Fibroblast of peridontal ligament (primary cell): ENCODE data around the gene ZNRF3.

Source experiments
- DNase-seq: peaks from one replicate; pipeline ENCODE4 v3.0.0-alpha.2; 2010; ENCODE audit errors: extremely low read depth

The ZNRF3 gene

GRCh38 chr22:29088809-29089208 is 205.4 kb downstream of the ZNRF3 start:
- no peak for DNase-seq

- no peak for DNase-seq
Observed at GRCh38 chr22:29089507-29089906, 206.1 kb downstream of the ZNRF3 start.

GRCh38 chr22:29090039-29090438 is 206.7 kb downstream of the ZNRF3 start:
- no peak for DNase-seq

GRCh38 chr22:29092243-29092642 is 208.9 kb downstream of the ZNRF3 start:
- DNase-seq, result no peak

GRCh38 chr22:29093030-29093429 is 209.7 kb downstream of the ZNRF3 start:
- no peak for DNase-seq

- DNase-seq, result peak; percentile 94
Observed at GRCh38 chr22:29093501-29094300, 210.3 kb downstream of the ZNRF3 start.

GRCh38 chr22:29095459-29095858 is 212.1 kb downstream of the ZNRF3 start:
- DNase-seq, result no peak

- DNase-seq, result peak; percentile 44
Observed at GRCh38 chr22:29096736-29097669, 213.6 kb downstream of the ZNRF3 start.

- DNase-seq, result no peak
Observed at GRCh38 chr22:29098296-29098695, 214.9 kb downstream of the ZNRF3 start.

GRCh38 chr22:29102300-29102699 is 218.9 kb downstream of the ZNRF3 start:
- no peak for DNase-seq

- DNase-seq, result no peak
Observed at GRCh38 chr22:29103121-29103520, 219.7 kb downstream of the ZNRF3 start.

- no peak for DNase-seq
Observed at GRCh38 chr22:29105468-29105867, 222.1 kb downstream of the ZNRF3 start.

- no peak for DNase-seq
Observed at GRCh38 chr22:29106839-29107238, 223.5 kb downstream of the ZNRF3 start.
